ENCODE data around the gene GRHL3. TPM values are rescaled to one million over a fixed set of nuclear protein-coding genes. Genes with fewer than 3 reads are reported as not detected.

GRHL3 gene
- total RNA-seq, 1 experiment from 2014 or later = 2.5 TPM

DNA sequence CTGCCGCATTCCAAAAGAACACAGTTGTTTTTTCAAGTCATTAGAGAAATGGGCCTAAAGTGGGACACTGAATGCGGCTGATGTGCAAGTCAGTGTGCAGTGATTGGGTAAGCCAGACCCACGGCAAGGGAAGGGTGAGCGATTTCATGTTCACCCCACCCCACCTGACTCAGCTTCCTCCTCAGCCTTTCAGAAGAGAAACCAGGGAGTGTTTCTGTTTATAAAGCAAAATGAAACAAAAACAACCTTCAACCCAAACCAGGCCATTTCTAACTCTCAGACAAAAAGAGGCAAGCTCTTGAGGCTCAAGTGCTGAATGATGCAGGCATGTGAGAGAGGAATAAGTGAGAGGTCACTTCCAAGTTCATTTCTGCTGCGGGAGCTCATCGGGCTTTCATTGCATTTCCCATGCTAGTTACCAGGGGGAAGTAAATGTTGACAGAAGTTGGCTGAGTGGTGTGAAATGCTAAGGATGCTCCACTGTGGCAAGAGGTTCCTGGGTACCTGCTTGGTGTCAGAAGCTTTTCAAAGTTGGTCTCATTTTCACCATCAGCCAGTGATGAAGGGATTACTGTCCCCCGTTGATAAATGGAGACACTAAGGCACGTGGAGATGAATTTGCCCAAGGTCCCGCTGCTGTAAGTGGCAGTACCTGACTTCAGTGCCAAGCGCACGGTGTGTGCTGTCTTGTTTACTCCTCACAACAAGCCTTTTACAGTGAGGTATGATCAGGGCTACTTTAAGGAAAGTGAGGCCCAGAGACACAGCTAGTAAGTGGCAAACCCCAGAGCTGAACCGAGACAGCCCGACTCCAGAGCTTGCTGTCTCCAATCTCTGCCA, 65.3 kb downstream of the GRHL3 start (continued):
- TF ChIP-seq, protein P1, sequence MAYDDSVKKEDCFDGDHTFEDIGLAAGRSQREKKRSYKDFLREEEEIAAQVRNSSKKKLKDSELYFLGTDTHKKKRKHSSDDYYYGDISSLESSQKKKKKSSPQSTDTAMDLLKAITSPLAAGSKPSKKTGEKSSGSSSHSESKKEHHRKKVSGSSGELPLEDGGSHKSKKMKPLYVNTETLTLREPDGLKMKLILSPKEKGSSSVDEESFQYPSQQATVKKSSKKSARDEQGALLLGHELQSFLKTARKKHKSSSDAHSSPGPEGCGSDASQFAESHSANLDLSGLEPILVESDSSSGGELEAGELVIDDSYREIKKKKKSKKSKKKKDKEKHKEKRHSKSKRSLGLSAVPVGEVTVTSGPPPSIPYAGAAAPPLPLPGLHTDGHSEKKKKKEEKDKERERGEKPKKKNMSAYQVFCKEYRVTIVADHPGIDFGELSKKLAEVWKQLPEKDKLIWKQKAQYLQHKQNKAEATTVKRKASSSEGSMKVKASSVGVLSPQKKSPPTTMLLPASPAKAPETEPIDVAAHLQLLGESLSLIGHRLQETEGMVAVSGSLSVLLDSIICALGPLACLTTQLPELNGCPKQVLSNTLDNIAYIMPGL (CRISPR knock-in tag; IDR thresholded peaks at IDR 0.05) = no peak
- TF ChIP-seq ZNF232 (CRISPR knock-in tag; IDR thresholded peaks at IDR 0.05) (no peak), ZNF219 (CRISPR knock-in tag; IDR thresholded peaks at IDR 0.05; ENCODE audit: borderline replicate concordance) (no peak), PRRX2 (CRISPR knock-in tag; IDR thresholded peaks at IDR 0.05) (no peak), TP53 (CRISPR knock-in tag; IDR thresholded peaks at IDR 0.05) (no peak)
- TF ChIP-seq, protein P2, sequence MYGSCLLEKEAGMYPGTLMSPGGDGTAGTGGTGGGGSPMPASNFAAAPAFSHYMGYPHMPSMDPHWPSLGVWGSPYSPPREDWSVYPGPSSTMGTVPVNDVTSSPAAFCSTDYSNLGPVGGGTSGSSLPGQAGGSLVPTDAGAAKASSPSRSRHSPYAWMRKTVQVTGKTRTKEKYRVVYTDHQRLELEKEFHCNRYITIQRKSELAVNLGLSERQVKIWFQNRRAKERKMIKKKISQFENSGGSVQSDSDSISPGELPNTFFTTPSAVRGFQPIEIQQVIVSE (CRISPR knock-in tag; IDR thresholded peaks at IDR 0.05; ENCODE audit: borderline replicate concordance) = no peak
- TF ChIP-seq, protein P3, sequence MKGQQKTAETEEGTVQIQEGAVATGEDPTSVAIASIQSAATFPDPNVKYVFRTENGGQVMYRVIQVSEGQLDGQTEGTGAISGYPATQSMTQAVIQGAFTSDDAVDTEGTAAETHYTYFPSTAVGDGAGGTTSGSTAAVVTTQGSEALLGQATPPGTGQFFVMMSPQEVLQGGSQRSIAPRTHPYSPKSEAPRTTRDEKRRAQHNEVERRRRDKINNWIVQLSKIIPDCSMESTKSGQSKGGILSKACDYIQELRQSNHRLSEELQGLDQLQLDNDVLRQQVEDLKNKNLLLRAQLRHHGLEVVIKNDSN (CRISPR knock-in tag; IDR thresholded peaks at IDR 0.05) = no peak
- TF ChIP-seq, protein P4, sequence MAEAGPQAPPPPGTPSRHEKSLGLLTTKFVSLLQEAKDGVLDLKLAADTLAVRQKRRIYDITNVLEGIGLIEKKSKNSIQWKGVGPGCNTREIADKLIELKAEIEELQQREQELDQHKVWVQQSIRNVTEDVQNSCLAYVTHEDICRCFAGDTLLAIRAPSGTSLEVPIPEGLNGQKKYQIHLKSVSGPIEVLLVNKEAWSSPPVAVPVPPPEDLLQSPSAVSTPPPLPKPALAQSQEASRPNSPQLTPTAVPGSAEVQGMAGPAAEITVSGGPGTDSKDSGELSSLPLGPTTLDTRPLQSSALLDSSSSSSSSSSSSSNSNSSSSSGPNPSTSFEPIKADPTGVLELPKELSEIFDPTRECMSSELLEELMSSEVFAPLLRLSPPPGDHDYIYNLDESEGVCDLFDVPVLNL (CRISPR knock-in tag; IDR thresholded peaks at IDR 0.05; ENCODE audit: borderline replicate concordance, low read depth) = no peak

DNA sequence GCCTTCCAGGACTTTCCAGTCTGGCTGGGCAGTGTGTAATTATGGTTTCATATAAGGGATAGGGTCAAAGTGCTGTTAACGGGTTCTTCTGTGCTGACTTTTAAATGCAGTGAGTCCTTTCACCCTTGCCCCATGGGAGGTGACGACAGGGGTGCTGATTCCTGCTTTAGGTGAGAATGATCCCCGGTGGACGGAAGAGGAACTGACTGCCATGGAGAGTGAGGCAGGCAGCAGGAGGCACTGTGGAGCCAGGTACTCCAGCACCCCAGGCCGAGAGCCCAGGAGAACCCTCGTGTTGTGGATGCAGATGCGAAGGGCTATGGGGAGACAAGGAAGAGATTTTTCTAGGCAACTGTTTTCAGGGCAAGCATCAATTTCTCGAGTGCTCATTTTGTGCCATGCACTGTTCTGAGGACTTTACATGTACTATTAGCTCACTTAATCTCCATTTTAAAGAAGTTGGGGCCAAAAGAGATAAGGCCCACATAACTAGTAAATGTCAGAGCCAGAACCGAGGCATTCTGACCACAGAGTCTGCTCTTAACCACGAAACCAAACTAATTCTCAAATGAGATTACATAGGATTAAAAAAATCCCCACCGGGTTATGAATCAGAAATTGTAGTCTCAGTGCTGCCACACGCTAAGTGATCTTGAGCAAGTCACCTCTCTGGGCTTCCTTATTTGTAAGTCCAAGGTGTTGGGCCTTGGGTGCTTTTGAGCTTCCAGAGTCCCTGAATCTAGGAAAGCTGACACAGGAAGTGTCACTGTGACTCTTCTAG, 66.2 kb downstream of the GRHL3 start:
- TF ChIP-seq, protein P5, sequence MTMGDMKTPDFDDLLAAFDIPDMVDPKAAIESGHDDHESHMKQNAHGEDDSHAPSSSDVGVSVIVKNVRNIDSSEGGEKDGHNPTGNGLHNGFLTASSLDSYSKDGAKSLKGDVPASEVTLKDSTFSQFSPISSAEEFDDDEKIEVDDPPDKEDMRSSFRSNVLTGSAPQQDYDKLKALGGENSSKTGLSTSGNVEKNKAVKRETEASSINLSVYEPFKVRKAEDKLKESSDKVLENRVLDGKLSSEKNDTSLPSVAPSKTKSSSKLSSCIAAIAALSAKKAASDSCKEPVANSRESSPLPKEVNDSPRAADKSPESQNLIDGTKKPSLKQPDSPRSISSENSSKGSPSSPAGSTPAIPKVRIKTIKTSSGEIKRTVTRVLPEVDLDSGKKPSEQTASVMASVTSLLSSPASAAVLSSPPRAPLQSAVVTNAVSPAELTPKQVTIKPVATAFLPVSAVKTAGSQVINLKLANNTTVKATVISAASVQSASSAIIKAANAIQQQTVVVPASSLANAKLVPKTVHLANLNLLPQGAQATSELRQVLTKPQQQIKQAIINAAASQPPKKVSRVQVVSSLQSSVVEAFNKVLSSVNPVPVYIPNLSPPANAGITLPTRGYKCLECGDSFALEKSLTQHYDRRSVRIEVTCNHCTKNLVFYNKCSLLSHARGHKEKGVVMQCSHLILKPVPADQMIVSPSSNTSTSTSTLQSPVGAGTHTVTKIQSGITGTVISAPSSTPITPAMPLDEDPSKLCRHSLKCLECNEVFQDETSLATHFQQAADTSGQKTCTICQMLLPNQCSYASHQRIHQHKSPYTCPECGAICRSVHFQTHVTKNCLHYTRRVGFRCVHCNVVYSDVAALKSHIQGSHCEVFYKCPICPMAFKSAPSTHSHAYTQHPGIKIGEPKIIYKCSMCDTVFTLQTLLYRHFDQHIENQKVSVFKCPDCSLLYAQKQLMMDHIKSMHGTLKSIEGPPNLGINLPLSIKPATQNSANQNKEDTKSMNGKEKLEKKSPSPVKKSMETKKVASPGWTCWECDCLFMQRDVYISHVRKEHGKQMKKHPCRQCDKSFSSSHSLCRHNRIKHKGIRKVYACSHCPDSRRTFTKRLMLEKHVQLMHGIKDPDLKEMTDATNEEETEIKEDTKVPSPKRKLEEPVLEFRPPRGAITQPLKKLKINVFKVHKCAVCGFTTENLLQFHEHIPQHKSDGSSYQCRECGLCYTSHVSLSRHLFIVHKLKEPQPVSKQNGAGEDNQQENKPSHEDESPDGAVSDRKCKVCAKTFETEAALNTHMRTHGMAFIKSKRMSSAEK (CRISPR knock-in tag; IDR thresholded peaks at IDR 0.05; ENCODE audit: borderline replicate concordance) = no peak
- TF ChIP-seq, protein P6, sequence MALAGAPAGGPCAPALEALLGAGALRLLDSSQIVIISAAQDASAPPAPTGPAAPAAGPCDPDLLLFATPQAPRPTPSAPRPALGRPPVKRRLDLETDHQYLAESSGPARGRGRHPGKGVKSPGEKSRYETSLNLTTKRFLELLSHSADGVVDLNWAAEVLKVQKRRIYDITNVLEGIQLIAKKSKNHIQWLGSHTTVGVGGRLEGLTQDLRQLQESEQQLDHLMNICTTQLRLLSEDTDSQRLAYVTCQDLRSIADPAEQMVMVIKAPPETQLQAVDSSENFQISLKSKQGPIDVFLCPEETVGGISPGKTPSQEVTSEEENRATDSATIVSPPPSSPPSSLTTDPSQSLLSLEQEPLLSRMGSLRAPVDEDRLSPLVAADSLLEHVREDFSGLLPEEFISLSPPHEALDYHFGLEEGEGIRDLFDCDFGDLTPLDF (CRISPR knock-in tag; IDR thresholded peaks at IDR 0.05) = no peak
- TF ChIP-seq JUN (CRISPR knock-in tag; IDR thresholded peaks at IDR 0.05) (no peak), ATF1 (CRISPR knock-in tag; IDR thresholded peaks at IDR 0.05) (no peak), ZNF423 (CRISPR knock-in tag; IDR thresholded peaks at IDR 0.05) (peak; percentile 52)
- TF ChIP-seq, protein P4 (CRISPR knock-in tag; IDR thresholded peaks at IDR 0.05; ENCODE audit: borderline replicate concordance, low read depth) = no peak
- TF ChIP-seq, protein P7, sequence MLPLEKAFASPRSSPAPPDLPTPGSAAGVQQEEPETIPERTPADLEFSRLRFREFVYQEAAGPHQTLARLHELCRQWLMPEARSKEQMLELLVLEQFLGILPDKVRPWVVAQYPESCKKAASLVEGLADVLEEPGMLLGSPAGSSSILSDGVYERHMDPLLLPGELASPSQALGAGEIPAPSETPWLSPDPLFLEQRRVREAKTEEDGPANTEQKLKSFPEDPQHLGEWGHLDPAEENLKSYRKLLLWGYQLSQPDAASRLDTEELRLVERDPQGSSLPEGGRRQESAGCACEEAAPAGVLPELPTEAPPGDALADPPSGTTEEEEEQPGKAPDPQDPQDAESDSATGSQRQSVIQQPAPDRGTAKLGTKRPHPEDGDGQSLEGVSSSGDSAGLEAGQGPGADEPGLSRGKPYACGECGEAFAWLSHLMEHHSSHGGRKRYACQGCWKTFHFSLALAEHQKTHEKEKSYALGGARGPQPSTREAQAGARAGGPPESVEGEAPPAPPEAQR (CRISPR knock-in tag; IDR thresholded peaks at IDR 0.05) = no peak
- TF ChIP-seq, protein P8, sequence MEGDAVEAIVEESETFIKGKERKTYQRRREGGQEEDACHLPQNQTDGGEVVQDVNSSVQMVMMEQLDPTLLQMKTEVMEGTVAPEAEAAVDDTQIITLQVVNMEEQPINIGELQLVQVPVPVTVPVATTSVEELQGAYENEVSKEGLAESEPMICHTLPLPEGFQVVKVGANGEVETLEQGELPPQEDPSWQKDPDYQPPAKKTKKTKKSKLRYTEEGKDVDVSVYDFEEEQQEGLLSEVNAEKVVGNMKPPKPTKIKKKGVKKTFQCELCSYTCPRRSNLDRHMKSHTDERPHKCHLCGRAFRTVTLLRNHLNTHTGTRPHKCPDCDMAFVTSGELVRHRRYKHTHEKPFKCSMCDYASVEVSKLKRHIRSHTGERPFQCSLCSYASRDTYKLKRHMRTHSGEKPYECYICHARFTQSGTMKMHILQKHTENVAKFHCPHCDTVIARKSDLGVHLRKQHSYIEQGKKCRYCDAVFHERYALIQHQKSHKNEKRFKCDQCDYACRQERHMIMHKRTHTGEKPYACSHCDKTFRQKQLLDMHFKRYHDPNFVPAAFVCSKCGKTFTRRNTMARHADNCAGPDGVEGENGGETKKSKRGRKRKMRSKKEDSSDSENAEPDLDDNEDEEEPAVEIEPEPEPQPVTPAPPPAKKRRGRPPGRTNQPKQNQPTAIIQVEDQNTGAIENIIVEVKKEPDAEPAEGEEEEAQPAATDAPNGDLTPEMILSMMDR (IDR thresholded peaks at IDR 0.05) = peak; percentile 44; the same call in 1 of the 2 replicates
- TF ChIP-seq, protein P2 (CRISPR knock-in tag; IDR thresholded peaks at IDR 0.05; ENCODE audit: borderline replicate concordance) = no peak
- Mint-ChIP-seq H3K9me3 (no peaks in the 10 kb centered on the region), H3K4me3 (no peak overlapping the region), H3K27me3 (ENCODE audit: low read depth) (no peaks in the 10 kb centered on the region; the same call in 1 of the 2 replicates), H3K27ac (no peak overlapping the region), H3K36me3 (peaks cover 2% of the 10 kb centered on the region; the same call in 1 of the 2 replicates), H3K4me1 (no peaks in the 10 kb centered on the region)
- DNase-seq (ENCODE audit: low spot score) (peak; percentile 75), ATAC-seq (peak; percentile 96)
- POLR2A ChIA-PET = no interaction called here
- CTCF ChIA-PET = interaction anchor here (0.8 to 5.9 kb wide), 10 partner anchors 10 to 187 kb away, joined by 3 to 45 read pairs (median 4); no protein-coding TSS in a partner anchor
